ENCODE data around the gene TMEM42.

TMEM42 gene

GRCh38 chr3:44867421-44868111, 5.9 kb downstream of the TMEM42 start:
- no peak for TF ChIP-seq CTCF (IDR thresholded peaks at IDR 0.05; ENCODE audit: low read depth, low read length)
- Histone ChIP-seq H3K9me3 (ENCODE audit: severe bottlenecking) (no peaks in the 10 kb centered on the region), H3K27me3 (ENCODE audit: insufficient read depth, low read depth, severe bottlenecking) (no peaks in the 10 kb centered on the region), H3K4me3 (ENCODE audit: low read depth, low read length) (no peak overlapping the region), H3K36me3 (peaks cover 3% of the 10 kb centered on the region; the same call in 1 of the 2 replicates), H3K27ac (no peak overlapping the region)
- no peak for DNase-seq

- H3K36me3 ChIP-seq, result peaks cover 3% of the 10 kb centered on the region; the same call in 1 of the 2 replicates
- DNase-seq, result no peak
- H3K4me3 ChIP-seq (ENCODE audit: low read depth, low read length), result no peak overlapping the region
- no peaks in the 10 kb centered on the region for H3K27me3 ChIP-seq (ENCODE audit: insufficient read depth, low read depth, severe bottlenecking)
- H3K27ac ChIP-seq, result no peak overlapping the region
- no peak for TF ChIP-seq CTCF (IDR thresholded peaks at IDR 0.05; ENCODE audit: low read depth, low read length)
- no peaks in the 10 kb centered on the region for H3K9me3 ChIP-seq (ENCODE audit: severe bottlenecking)
These were observed 8.8 kb downstream of the TMEM42 start for GRCh38 chr3:44870375-44871061.

- TF ChIP-seq CTCF (IDR thresholded peaks at IDR 0.05; ENCODE audit: low read depth, low read length), result no peak
- H3K9me3 ChIP-seq (ENCODE audit: severe bottlenecking), result no peaks in the 10 kb centered on the region
- no peaks in the 10 kb centered on the region for H3K27me3 ChIP-seq (ENCODE audit: insufficient read depth, low read depth, severe bottlenecking)
- DNase-seq, result no peak
- H3K4me3 ChIP-seq (ENCODE audit: low read depth, low read length), result no peak within 1 kb of the TSS
- H3K27ac ChIP-seq, result no peak within 1 kb of the TSS
- H3K36me3 ChIP-seq, result no peaks in the 10 kb centered on the region
These were observed 12.6 kb downstream of the TMEM42 start, which contains the start of gene TGM4 for GRCh38 chr3:44874308-44874707. Gene TGM4 (plus strand): TSS chr3:44874608. CDS start chr3:44874679, 71 bp downstream.

- Histone ChIP-seq H3K27ac (no peak overlapping the region), H3K4me3 (ENCODE audit: low read depth, low read length) (no peak overlapping the region), H3K36me3 (no peaks in the 10 kb centered on the region), H3K27me3 (ENCODE audit: insufficient read depth, low read depth, severe bottlenecking) (no peaks in the 10 kb centered on the region), H3K9me3 (ENCODE audit: severe bottlenecking) (no peaks in the 10 kb centered on the region)
- no peak for DNase-seq
- TF ChIP-seq CTCF (IDR thresholded peaks at IDR 0.05; ENCODE audit: low read depth, low read length), result no peak
These were observed 13.9 kb downstream of the TMEM42 start for GRCh38 chr3:44875596-44875995.

- Histone ChIP-seq H3K4me3 (ENCODE audit: low read depth, low read length) (no peak overlapping the region), H3K36me3 (no peaks in the 10 kb centered on the region), H3K27ac (no peak overlapping the region), H3K27me3 (ENCODE audit: insufficient read depth, low read depth, severe bottlenecking) (no peaks in the 10 kb centered on the region), H3K9me3 (ENCODE audit: severe bottlenecking) (no peaks in the 10 kb centered on the region)
- no peak for TF ChIP-seq CTCF (IDR thresholded peaks at IDR 0.05; ENCODE audit: low read depth, low read length)
- no peak for DNase-seq
These were observed 15.6 kb downstream of the TMEM42 start for GRCh38 chr3:44877333-44877732.

Data from WERI-Rb-1 (cell line).